ENCODE measurements around the gene IQGAP1. TPM values are rescaled to one million over a fixed set of nuclear protein-coding genes. Genes with fewer than 3 reads are reported as not detected.
A peak's percentile ranks its signal among the peaks of the same experiment; 100 is the strongest.

IQGAP1 gene
- total and polyA plus RNA-seq, 8 donors, result 22.3 to 222 (median 86.4) TPM

DNA sequence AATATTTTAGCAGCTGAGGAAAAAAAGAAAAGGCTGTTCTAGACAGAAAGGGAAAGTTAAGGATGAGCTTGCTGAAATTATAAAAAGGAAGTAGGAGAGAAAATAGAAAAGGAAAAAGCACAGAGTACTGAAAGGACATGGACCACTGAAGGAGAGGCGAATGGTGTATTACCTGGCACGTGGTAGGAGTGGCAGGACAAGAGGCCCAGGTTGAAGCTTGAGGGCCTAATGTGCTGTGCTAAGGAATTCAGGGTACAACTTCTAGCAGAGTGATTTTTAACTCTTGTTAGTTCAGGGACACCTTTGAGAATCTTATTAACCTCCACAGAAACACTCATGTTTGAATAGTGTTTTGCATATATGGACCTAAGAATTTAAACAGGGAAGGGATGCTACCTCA, 81.7 kb downstream of the IQGAP1 start:
- peaks cover 8 to 18% (median 9%) of the 10 kb centered on the region in 4 donors for H3K4me1 ChIP-seq
- H3K4me3 ChIP-seq, result no peak overlapping the region
- H3K9me3 ChIP-seq, result no peaks in the 10 kb centered on the region
- H3K27me3 ChIP-seq, result no peaks in the 10 kb centered on the region
- intact Hi-C loops (cut with DNase I; ENCODE audit: low total_unique reads), result loop anchor here (10.0 kb wide), 1 partner anchor 145 kb away; no protein-coding TSS in a partner anchor
- no peak for DNase-seq
- no peak overlapping the region for H3K27ac ChIP-seq
- WGBS, 5 donors, result 80 to 93% (median 84%) methylated on average over 2 of the region's 2 CpGs
- TF ChIP-seq POLR2AphosphoS5 (IDR thresholded peaks at IDR 0.05) (no peak), EP300 (IDR thresholded peaks at IDR 0.05) (no peak), CTCF (IDR thresholded peaks at IDR 0.05) (no peak), POLR2A (IDR thresholded peaks at IDR 0.05) (no peak)
- H3K36me3 ChIP-seq, result peaks cover 68 to 99% (median 95%) of the 10 kb centered on the region in 4 donors

DNA sequence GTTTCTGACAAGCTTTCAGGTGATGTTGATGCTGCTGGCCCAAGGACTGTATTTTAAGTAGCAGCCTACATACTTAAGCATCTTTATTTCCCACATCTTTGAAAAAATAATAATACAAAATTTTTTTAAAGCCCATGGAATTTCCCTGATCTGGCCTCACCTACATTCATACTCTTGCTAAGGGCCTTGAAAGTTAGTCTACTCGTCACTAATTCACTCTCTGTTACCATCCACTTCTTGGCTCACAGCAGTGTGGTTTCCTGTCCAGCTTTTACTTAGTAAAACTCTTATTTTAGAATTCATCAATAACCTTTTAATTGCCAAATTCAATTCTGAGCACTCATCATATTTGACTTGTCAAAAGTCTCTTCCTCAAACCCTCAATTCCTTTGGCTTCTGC, 82.4 kb downstream of the IQGAP1 start:
- WGBS, 5 donors, result 42 to 75% (median 46%) methylated on average over 1 of the region's 1 CpG
- Histone ChIP-seq H3K27me3 (no peaks in the 10 kb centered on the region), H3K9me3 (no peaks in the 10 kb centered on the region), H3K36me3 (peaks cover 70 to 100% (median 99%) of the 10 kb centered on the region in 4 donors), H3K27ac (no peak overlapping the region), H3K4me1 (peaks cover 1 to 10% (median 2%) of the 10 kb centered on the region in 4 donors), H3K4me3 (no peak overlapping the region)
- intact Hi-C loops (cut with DNase I; ENCODE audit: low total_unique reads), result loop anchor here (10.0 kb wide), 1 partner anchor 146 kb away; no protein-coding TSS in a partner anchor
- TF ChIP-seq POLR2AphosphoS5 (IDR thresholded peaks at IDR 0.05) (no peak), POLR2A (IDR thresholded peaks at IDR 0.05) (no peak), EP300 (IDR thresholded peaks at IDR 0.05) (no peak), CTCF (IDR thresholded peaks at IDR 0.05) (no peak)
- no peak for DNase-seq

DNA sequence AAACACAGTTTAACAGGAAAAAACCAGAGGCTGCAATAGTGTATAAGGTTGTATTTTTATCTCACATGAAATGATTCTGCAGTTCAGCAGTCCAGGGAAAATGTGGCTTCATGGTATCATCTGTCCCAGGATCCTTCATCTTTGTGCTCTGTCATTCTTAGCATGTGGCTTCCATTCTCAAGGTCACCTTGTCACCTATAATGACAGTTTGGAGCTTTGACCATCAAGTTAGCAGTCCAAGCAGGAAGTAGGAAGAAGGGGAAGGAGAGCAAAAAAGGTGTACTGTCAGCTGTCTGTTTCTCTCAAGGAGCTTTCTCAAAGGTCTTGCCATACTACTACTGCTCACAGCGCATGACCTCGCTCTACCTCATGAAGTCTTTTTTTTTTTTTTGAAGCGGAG, 83.1 kb downstream of the IQGAP1 start:
- WGBS, 5 donors, result 96 to 100% (median 97%) methylated on average over 3 of the region's 3 CpGs
- H3K4me1 ChIP-seq, result peaks cover 0 to 4% (median 0%) of the 10 kb centered on the region in 4 donors
- H3K36me3 ChIP-seq, result peaks cover 67 to 100% (median 99%) of the 10 kb centered on the region in 4 donors
- H3K27ac ChIP-seq, result no peak overlapping the region
- no peaks in the 10 kb centered on the region for H3K9me3 ChIP-seq
- no peaks in the 10 kb centered on the region for H3K27me3 ChIP-seq
- TF ChIP-seq CTCF (IDR thresholded peaks at IDR 0.05) (no peak), POLR2AphosphoS5 (IDR thresholded peaks at IDR 0.05) (no peak)
- DNase-seq, result no peak
- intact Hi-C loops (cut with DNase I; ENCODE audit: low total_unique reads), result loop anchor here (10.0 kb wide), 1 partner anchor 146 kb away; no protein-coding TSS in a partner anchor
- H3K4me3 ChIP-seq, result no peak overlapping the region

DNA sequence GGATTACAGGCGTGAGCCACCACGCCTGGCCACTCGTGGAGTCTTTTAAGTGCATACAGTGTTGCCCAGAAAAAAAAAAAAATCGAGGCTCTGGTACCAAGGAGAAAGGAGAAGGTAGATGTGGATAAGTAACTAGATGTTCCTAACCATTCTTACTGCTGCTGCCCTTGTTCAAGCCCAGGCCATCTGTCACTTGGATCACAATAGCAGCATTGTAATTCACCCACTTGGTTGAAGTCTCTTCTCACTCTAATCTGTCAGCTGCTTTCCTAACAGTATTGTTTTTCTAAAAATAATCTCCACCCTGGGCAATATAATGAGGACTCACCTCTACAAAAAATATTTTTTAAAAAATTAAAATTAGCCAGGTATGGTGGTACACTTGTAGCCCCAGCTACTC, 83.7 kb downstream of the IQGAP1 start:
- DNase-seq, result no peak

DNA sequence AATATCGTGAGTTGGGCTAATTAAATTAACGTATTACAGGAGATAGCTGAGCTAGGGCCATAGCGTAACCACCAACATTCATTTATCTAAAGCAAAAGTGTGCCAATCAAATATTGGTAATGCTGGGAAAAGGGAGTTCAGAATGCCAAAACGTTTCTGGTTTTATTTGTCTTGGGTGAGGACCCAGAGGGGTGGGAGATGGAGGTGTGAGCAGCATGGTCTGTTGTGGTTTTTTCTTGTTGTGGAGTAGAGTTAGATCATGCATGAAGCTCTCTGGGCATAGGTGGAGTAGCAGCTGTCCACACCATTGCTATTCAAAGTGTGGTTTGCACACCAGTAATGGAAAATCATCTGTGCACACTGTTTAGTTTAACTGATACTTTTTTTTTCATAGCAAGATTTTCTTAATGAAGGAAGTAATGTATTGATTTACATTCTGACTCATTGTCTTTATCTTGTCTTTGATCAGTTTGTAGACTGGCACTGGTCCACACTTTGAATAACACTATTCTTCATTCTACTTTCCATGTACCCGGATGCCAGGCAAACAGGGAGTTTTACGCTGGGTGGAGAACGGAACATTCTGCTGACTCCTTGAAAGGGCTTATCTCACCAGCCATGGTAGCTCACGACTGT, 90.9 kb downstream of the IQGAP1 start:
- Histone ChIP-seq H3K27ac (peak overlapping the region in 4 of 5 donors; percentile 26 to 72 (median 60)), H3K36me3 (peaks cover 42 to 100% (median 99%) of the 10 kb centered on the region in 4 donors), H3K27me3 (no peaks in the 10 kb centered on the region), H3K4me1 (peaks cover 0 to 28% (median 9%) of the 10 kb centered on the region in 4 donors), H3K9me3 (no peaks in the 10 kb centered on the region), H3K4me3 (no peak overlapping the region)
- TF ChIP-seq CTCF (IDR thresholded peaks at IDR 0.05) (no peak), POLR2AphosphoS5 (IDR thresholded peaks at IDR 0.05) (peak in 1 of 3 donors; percentile 76), POLR2A (IDR thresholded peaks at IDR 0.05) (no peak), EP300 (IDR thresholded peaks at IDR 0.05) (no peak)
- intact Hi-C loops (cut with DNase I; ENCODE audit: low total_unique reads), result loop anchor here (10.0 kb wide), 1 partner anchor 154 kb away; no protein-coding TSS in a partner anchor
- DNase-seq, result peak; percentile 20 to 48
- 31 to 58% (median 45%) methylated on average over 8 of the region's 8 CpGs for WGBS, 5 donors

More for the DNA sequence above, 83.7 kb downstream of the IQGAP1 start:
- intact Hi-C loops (cut with DNase I; ENCODE audit: low total_unique reads), result loop anchor here (10.0 kb wide), 1 partner anchor 147 kb away; no protein-coding TSS in a partner anchor
- Histone ChIP-seq H3K9me3 (no peaks in the 10 kb centered on the region), H3K27ac (no peak overlapping the region), H3K36me3 (peaks cover 61 to 100% (median 99%) of the 10 kb centered on the region in 4 donors), H3K27me3 (no peaks in the 10 kb centered on the region), H3K4me1 (peaks cover 0 to 4% (median 0%) of the 10 kb centered on the region in 4 donors), H3K4me3 (no peak overlapping the region)
- TF ChIP-seq POLR2AphosphoS5 (IDR thresholded peaks at IDR 0.05) (no peak), EP300 (IDR thresholded peaks at IDR 0.05) (no peak)
- 81 to 92% (median 88%) methylated on average over 4 of the region's 4 CpGs for whole genome bisulfite sequencing, 5 donors
